ENCODE data around the gene KCNH8.

GRCh38 chr3:19485267-19485666 lies 337.0 kb downstream of the KCNH8 start:
- TF ChIP-seq POLR2AphosphoS5 (IDR thresholded peaks at IDR 0.05; ENCODE audit: borderline replicate concordance, low read depth, low read length) = no peak
- TF ChIP-seq EZH2 (IDR thresholded peaks at IDR 0.05) = no peak
- no peak for TF ChIP-seq FOXP2 (optimal IDR thresholded peaks at IDR 0.05; ENCODE audit: control extremely low read depth, extremely low read length, insufficient read depth)
